ENCODE measurements around the gene FAM117B.

DNA sequence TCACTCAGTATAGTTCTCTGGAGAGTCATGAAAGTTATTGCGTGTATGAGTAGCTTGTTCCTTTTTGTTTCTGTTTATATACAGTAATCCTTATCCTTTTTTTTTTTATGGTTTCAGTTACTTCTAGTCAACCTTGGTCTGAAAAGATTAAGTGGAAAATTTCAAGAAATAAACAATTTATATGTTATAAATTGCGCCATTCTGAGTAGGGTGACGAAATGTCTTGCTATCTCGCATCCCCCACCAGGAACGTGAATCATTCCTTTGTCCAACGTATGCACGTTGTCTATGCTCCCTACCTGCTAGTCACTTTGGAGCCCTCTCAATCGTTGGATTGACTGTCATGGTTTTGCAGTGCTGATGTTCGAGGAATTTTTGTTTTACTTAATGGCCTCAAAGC lies 60.4 kb downstream of the FAM117B start:
- TF ChIP-seq, protein P1, sequence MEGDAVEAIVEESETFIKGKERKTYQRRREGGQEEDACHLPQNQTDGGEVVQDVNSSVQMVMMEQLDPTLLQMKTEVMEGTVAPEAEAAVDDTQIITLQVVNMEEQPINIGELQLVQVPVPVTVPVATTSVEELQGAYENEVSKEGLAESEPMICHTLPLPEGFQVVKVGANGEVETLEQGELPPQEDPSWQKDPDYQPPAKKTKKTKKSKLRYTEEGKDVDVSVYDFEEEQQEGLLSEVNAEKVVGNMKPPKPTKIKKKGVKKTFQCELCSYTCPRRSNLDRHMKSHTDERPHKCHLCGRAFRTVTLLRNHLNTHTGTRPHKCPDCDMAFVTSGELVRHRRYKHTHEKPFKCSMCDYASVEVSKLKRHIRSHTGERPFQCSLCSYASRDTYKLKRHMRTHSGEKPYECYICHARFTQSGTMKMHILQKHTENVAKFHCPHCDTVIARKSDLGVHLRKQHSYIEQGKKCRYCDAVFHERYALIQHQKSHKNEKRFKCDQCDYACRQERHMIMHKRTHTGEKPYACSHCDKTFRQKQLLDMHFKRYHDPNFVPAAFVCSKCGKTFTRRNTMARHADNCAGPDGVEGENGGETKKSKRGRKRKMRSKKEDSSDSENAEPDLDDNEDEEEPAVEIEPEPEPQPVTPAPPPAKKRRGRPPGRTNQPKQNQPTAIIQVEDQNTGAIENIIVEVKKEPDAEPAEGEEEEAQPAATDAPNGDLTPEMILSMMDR (IDR thresholded peaks at IDR 0.05; ENCODE audit: low read depth, low read length, missing input control) = no peak
- TF ChIP-seq RAD21 (IDR thresholded peaks at IDR 0.05) = no peak
- TF ChIP-seq JUND (IDR thresholded peaks at IDR 0.05) = no peak
- TF ChIP-seq, protein P2, sequence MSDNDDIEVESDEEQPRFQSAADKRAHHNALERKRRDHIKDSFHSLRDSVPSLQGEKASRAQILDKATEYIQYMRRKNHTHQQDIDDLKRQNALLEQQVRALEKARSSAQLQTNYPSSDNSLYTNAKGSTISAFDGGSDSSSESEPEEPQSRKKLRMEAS (IDR thresholded peaks at IDR 0.05) = no peak
- TF ChIP-seq HNF4A (conservative IDR thresholded peaks at IDR 0.05) = no peak
- TF ChIP-seq, protein P3, sequence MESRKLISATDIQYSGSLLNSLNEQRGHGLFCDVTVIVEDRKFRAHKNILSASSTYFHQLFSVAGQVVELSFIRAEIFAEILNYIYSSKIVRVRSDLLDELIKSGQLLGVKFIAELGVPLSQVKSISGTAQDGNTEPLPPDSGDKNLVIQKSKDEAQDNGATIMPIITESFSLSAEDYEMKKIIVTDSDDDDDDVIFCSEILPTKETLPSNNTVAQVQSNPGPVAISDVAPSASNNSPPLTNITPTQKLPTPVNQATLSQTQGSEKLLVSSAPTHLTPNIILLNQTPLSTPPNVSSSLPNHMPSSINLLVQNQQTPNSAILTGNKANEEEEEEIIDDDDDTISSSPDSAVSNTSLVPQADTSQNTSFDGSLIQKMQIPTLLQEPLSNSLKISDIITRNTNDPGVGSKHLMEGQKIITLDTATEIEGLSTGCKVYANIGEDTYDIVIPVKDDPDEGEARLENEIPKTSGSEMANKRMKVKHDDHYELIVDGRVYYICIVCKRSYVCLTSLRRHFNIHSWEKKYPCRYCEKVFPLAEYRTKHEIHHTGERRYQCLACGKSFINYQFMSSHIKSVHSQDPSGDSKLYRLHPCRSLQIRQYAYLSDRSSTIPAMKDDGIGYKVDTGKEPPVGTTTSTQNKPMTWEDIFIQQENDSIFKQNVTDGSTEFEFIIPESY (IDR thresholded peaks at IDR 0.05) = no peak
- no peak for TF ChIP-seq EGR1 (IDR thresholded peaks at IDR 0.05; ENCODE audit: low read depth in 2 of 2)
- no peak for TF ChIP-seq SP1 (IDR thresholded peaks at IDR 0.05)
- no peak for TF ChIP-seq YY1 (IDR thresholded peaks at IDR 0.05)
- no peak for TF ChIP-seq TAF1 (conservative IDR thresholded peaks at IDR 0.05)
- no peak for TF ChIP-seq GABPA (IDR thresholded peaks at IDR 0.05 in 1 of 2, conservative IDR thresholded peaks at IDR 0.05 in 1 of 2)
- TF ChIP-seq, protein P4, sequence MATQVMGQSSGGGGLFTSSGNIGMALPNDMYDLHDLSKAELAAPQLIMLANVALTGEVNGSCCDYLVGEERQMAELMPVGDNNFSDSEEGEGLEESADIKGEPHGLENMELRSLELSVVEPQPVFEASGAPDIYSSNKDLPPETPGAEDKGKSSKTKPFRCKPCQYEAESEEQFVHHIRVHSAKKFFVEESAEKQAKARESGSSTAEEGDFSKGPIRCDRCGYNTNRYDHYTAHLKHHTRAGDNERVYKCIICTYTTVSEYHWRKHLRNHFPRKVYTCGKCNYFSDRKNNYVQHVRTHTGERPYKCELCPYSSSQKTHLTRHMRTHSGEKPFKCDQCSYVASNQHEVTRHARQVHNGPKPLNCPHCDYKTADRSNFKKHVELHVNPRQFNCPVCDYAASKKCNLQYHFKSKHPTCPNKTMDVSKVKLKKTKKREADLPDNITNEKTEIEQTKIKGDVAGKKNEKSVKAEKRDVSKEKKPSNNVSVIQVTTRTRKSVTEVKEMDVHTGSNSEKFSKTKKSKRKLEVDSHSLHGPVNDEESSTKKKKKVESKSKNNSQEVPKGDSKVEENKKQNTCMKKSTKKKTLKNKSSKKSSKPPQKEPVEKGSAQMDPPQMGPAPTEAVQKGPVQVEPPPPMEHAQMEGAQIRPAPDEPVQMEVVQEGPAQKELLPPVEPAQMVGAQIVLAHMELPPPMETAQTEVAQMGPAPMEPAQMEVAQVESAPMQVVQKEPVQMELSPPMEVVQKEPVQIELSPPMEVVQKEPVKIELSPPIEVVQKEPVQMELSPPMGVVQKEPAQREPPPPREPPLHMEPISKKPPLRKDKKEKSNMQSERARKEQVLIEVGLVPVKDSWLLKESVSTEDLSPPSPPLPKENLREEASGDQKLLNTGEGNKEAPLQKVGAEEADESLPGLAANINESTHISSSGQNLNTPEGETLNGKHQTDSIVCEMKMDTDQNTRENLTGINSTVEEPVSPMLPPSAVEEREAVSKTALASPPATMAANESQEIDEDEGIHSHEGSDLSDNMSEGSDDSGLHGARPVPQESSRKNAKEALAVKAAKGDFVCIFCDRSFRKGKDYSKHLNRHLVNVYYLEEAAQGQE (IDR thresholded peaks at IDR 0.05) = no peak
